GM23338 (cell line): ENCODE data around the gene TPRX1. TPM values are rescaled to one million over a fixed set of nuclear protein-coding genes. Genes with fewer than 3 reads are reported as not detected.
A peak's percentile ranks its signal among the peaks of the same experiment; 100 is the strongest.

ENCODE experiments used
- ATAC-seq: fragments of 200-7000 bp; cut with Tn5 transposase; 3 replicates; pipeline ENCODE4 v1.9.1; 2020
- DNase-seq: peaks from one replicate; pipeline ENCODE4 v3.0.0-alpha.2; 2015; ENCODE audit warnings: low spot score
- H2AFZ ChIP-seq: fragments of 200-600 bp; sonication (generic); 2 replicates; pipeline ENCODE4 v1.8.0; 2016; ENCODE audit warnings: antibody characterized with exemption, mild to moderate bottlenecking, moderate library complexity
- H3F3A ChIP-seq: fragments of 200-600 bp; sonication (generic); replicated peaks from 2 replicates; pipeline ENCODE4 v1.8.0; 2017; ENCODE audit warnings: antibody characterized with exemption, mixed run types, low read depth
- H3K27ac ChIP-seq: fragments of 200-600 bp; sonication (generic); 2 replicates; pipeline ENCODE4 v1.6.1; 2016; ENCODE audit warnings: low read depth
- H3K27me3 ChIP-seq: fragments of 200-600 bp; sonication (generic); 2 replicates; pipeline ENCODE4 v1.8.0; 2016; ENCODE audit warnings: mild to moderate bottlenecking, mixed run types, moderate library complexity; ENCODE audit not compliant: insufficient read depth
- H3K36me3 ChIP-seq: fragments of 200-600 bp; sonication (generic); 2 replicates; pipeline ENCODE4 v1.8.0; 2016; ENCODE audit warnings: mild to moderate bottlenecking; ENCODE audit not compliant: insufficient read depth
- H3K4me1 ChIP-seq: fragments of 200-600 bp; sonication (generic); 2 replicates; pipeline ENCODE4 v1.8.0; 2016; ENCODE audit warnings: mild to moderate bottlenecking, moderate library complexity; ENCODE audit not compliant: insufficient read depth
- H3K4me2 ChIP-seq: fragments of 200-600 bp; sonication (generic); 2 replicates; pipeline ENCODE4 v1.7.1; 2017; ENCODE audit warnings: mixed run types
- H3K4me3 ChIP-seq: fragments of 200-600 bp; sonication (generic); 2 replicates; pipeline ENCODE4 v1.6.1; 2016; ENCODE audit warnings: mixed run types
- H3K79me2 ChIP-seq: fragments of 200-600 bp; sonication (generic); replicated peaks from 2 replicates; pipeline ENCODE4 v1.8.0; 2017; ENCODE audit warnings: mild to moderate bottlenecking; ENCODE audit not compliant: insufficient read depth
- H3K9me2 ChIP-seq: fragments of 200-600 bp; sonication (generic); 2 replicates; pipeline ENCODE4 v1.8.0; 2017; ENCODE audit not compliant: insufficient read depth
- H4K20me1 ChIP-seq: fragments of 200-600 bp; sonication (generic); replicated peaks from 2 replicates; pipeline ENCODE4 v1.8.0; 2017; ENCODE audit warnings: mild to moderate bottlenecking; ENCODE audit not compliant: insufficient read depth
- H3K27ac Mint-ChIP-seq: 2 replicates; pipeline ENCODE4 v1.8.0; 2020; ENCODE audit warnings: inconsistent platforms, mild to moderate bottlenecking, moderate library complexity, mixed read lengths
- H3K27me3 Mint-ChIP-seq: 3 replicates; pipeline ENCODE4 v1.8.0; 2022; ENCODE audit warnings: low read depth, mild to moderate bottlenecking, moderate library complexity, mixed read lengths, inconsistent platforms; ENCODE audit not compliant: insufficient read depth, poor library complexity
- H3K36me3 Mint-ChIP-seq: 3 replicates; pipeline ENCODE4 v1.8.0; 2021; ENCODE audit warnings: low read depth, mild to moderate bottlenecking, inconsistent platforms, moderate library complexity, mixed read lengths
- H3K4me1 Mint-ChIP-seq: 3 replicates; pipeline ENCODE4 v1.8.0; 2020; ENCODE audit warnings: mild to moderate bottlenecking, inconsistent platforms, mixed read lengths
- H3K4me3 Mint-ChIP-seq: 3 replicates; pipeline ENCODE4 v1.8.0; 2021; ENCODE audit warnings: moderate library complexity, mild to moderate bottlenecking, inconsistent platforms, mixed read lengths
- H3K9me3 Mint-ChIP-seq: 3 replicates; pipeline ENCODE4 v1.8.0; 2020; ENCODE audit warnings: moderate library complexity, mild to moderate bottlenecking, inconsistent platforms, mixed read lengths
- CREB1 ChIP-seq: fragments of 250-450 bp; sonication (Bioruptor Pico); IDR thresholded peaks from 2 replicates; pipeline ENCODE4 v1.5.0; 2020; ENCODE audit warnings: low read depth, mild to moderate bottlenecking, moderate library complexity
- CTCF ChIP-seq, 2 experiments: fragments of 200-600 bp in 1 of 2; sonication (generic) in 1 of 2; conservative IDR thresholded peaks; 2 replicates each; pipeline versions ENCODE4 v1.5.1 to v1.6.1; 2016 to 2017; ENCODE audit warnings: antibody characterized with exemption in 2 of 2, low read depth in 2 of 2, mild to moderate bottlenecking in 2 of 2, moderate library complexity in 1 of 2
- EZH2 ChIP-seq: fragments of 200-600 bp; sonication (generic); IDR thresholded peaks from one replicate; pipeline ENCODE4 v1.8.0; 2017; ENCODE audit warnings: antibody characterized with exemption, mild to moderate bottlenecking, low read depth; ENCODE audit not compliant: unreplicated experiment
- EZH2phosphoT487 ChIP-seq: fragments of 200-600 bp; sonication (generic); IDR thresholded peaks from one replicate; pipeline ENCODE4 v1.8.1; 2018; ENCODE audit warnings: antibody characterized with exemption; ENCODE audit not compliant: unreplicated experiment
- JUNB ChIP-seq: IDR thresholded peaks from one replicate; pipeline ENCODE4 v1.6.1; 2016; ENCODE audit warnings: antibody characterized with exemption; ENCODE audit not compliant: unreplicated experiment
- NANOG ChIP-seq: IDR thresholded peaks from 2 replicates; pipeline ENCODE4 v1.6.1; 2016; ENCODE audit warnings: antibody characterized with exemption, borderline replicate concordance
- POLR2AphosphoS5 ChIP-seq: IDR thresholded peaks from 2 replicates; pipeline ENCODE4 v1.6.1; 2016; ENCODE audit warnings: antibody characterized with exemption, low read depth
- REST ChIP-seq: IDR thresholded peaks from one replicate; pipeline ENCODE4 v1.6.1; 2018; ENCODE audit warnings: antibody characterized with exemption; ENCODE audit not compliant: unreplicated experiment
- STAT1 ChIP-seq: IDR thresholded peaks from one replicate; pipeline ENCODE4 v1.6.1; 2016; ENCODE audit warnings: antibody characterized with exemption; ENCODE audit not compliant: unreplicated experiment
- ZNF114 ChIP-seq: fragments of 250-450 bp; sonication (Bioruptor Pico); IDR thresholded peaks from 2 replicates; pipeline ENCODE4 v1.5.0; 2020; ENCODE audit warnings: mild to moderate bottlenecking, moderate library complexity
- ZNF331 ChIP-seq: fragments of 250-450 bp; sonication (Bioruptor Pico); IDR thresholded peaks from 2 replicates; pipeline ENCODE4 v1.5.0; 2020; ENCODE audit warnings: low read depth, mild to moderate bottlenecking, moderate library complexity
- polyA plus RNA-seq: library from polyadenylated mRNA; unstranded; fragments of >200 nt; fragmentation: Nextera tagmentation; extraction: Ambion mirVana; gene quantifications from 2 replicates; pipeline ENCODE4 v1.2.1, GENCODE V29; 2016
- total RNA-seq: library from RNA; depleted of rRNA; stranded (reverse); fragments of >200 nt; shearing (Covaris generic); gene quantifications from 2 replicates; pipeline ENCODE4 v1.2.3, GENCODE V29; 2014
- TF ChIP-seq, protein P1 (sequence below): IDR thresholded peaks from 2 replicates; pipeline ENCODE4 v1.6.1; 2016; ENCODE audit warnings: antibody characterized with exemption
- TF ChIP-seq, protein P2 (sequence below): fragments of 250-450 bp; sonication (Bioruptor Pico); IDR thresholded peaks from 2 replicates; pipeline ENCODE4 v1.5.0; 2020; ENCODE audit warnings: mild to moderate bottlenecking, moderate library complexity

Gene TPRX1
- total and polyA plus RNA-seq, 2 experiments from 2014 or later, result 0.28 TPM; not detected in 1

- Histone ChIP-seq H3K79me2 (no peaks in the 10 kb centered on the region), H3K4me3 (no peak overlapping the region), H3K27me3 (no peaks in the 10 kb centered on the region), H2AFZ (peak overlapping the region; percentile 91), H3K27ac (no peak overlapping the region), H3F3A (no peaks in the 10 kb centered on the region), H3K36me3 (no peaks in the 10 kb centered on the region), H3K4me1 (peaks cover 12% of the 10 kb centered on the region), H4K20me1 (no peaks in the 10 kb centered on the region), H3K9me2 (no peaks in the 10 kb centered on the region), H3K4me2 (peak overlapping the region; percentile 64)
- DNase-seq, result peak; percentile 61
- Mint-ChIP-seq H3K36me3 (no peaks in the 10 kb centered on the region; the same call in 2 of the 3 replicates), H3K27me3 (peaks cover 17% of the 10 kb centered on the region), H3K9me3 (no peaks in the 10 kb centered on the region; the same call in 1 of the 3 replicates), H3K4me1 (peaks cover 28% of the 10 kb centered on the region), H3K4me3 (peak overlapping the region; percentile 23; the same call in 2 of the 3 replicates), H3K27ac (peak overlapping the region; percentile 6; the same call in 1 of the 2 replicates)
- peak; percentile 84 for ATAC-seq
- TF ChIP-seq EZH2phosphoT487 (no peak), REST (no peak), STAT1 (no peak), JUNB (no peak), NANOG (no peak), CREB1 (CRISPR knock-in tag) (no peak), EZH2 (no peak), CTCF (conservative IDR thresholded peaks at IDR 0.05; ENCODE audit: low read depth in 2 of 2) (no peak), ZNF114 (CRISPR knock-in tag) (no peak), POLR2AphosphoS5 (no peak), ZNF331 (CRISPR knock-in tag) (no peak)
- TF ChIP-seq, protein P1, sequence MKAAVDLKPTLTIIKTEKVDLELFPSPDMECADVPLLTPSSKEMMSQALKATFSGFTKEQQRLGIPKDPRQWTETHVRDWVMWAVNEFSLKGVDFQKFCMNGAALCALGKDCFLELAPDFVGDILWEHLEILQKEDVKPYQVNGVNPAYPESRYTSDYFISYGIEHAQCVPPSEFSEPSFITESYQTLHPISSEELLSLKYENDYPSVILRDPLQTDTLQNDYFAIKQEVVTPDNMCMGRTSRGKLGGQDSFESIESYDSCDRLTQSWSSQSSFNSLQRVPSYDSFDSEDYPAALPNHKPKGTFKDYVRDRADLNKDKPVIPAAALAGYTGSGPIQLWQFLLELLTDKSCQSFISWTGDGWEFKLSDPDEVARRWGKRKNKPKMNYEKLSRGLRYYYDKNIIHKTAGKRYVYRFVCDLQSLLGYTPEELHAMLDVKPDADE, result no peak
- TF ChIP-seq, protein P2, sequence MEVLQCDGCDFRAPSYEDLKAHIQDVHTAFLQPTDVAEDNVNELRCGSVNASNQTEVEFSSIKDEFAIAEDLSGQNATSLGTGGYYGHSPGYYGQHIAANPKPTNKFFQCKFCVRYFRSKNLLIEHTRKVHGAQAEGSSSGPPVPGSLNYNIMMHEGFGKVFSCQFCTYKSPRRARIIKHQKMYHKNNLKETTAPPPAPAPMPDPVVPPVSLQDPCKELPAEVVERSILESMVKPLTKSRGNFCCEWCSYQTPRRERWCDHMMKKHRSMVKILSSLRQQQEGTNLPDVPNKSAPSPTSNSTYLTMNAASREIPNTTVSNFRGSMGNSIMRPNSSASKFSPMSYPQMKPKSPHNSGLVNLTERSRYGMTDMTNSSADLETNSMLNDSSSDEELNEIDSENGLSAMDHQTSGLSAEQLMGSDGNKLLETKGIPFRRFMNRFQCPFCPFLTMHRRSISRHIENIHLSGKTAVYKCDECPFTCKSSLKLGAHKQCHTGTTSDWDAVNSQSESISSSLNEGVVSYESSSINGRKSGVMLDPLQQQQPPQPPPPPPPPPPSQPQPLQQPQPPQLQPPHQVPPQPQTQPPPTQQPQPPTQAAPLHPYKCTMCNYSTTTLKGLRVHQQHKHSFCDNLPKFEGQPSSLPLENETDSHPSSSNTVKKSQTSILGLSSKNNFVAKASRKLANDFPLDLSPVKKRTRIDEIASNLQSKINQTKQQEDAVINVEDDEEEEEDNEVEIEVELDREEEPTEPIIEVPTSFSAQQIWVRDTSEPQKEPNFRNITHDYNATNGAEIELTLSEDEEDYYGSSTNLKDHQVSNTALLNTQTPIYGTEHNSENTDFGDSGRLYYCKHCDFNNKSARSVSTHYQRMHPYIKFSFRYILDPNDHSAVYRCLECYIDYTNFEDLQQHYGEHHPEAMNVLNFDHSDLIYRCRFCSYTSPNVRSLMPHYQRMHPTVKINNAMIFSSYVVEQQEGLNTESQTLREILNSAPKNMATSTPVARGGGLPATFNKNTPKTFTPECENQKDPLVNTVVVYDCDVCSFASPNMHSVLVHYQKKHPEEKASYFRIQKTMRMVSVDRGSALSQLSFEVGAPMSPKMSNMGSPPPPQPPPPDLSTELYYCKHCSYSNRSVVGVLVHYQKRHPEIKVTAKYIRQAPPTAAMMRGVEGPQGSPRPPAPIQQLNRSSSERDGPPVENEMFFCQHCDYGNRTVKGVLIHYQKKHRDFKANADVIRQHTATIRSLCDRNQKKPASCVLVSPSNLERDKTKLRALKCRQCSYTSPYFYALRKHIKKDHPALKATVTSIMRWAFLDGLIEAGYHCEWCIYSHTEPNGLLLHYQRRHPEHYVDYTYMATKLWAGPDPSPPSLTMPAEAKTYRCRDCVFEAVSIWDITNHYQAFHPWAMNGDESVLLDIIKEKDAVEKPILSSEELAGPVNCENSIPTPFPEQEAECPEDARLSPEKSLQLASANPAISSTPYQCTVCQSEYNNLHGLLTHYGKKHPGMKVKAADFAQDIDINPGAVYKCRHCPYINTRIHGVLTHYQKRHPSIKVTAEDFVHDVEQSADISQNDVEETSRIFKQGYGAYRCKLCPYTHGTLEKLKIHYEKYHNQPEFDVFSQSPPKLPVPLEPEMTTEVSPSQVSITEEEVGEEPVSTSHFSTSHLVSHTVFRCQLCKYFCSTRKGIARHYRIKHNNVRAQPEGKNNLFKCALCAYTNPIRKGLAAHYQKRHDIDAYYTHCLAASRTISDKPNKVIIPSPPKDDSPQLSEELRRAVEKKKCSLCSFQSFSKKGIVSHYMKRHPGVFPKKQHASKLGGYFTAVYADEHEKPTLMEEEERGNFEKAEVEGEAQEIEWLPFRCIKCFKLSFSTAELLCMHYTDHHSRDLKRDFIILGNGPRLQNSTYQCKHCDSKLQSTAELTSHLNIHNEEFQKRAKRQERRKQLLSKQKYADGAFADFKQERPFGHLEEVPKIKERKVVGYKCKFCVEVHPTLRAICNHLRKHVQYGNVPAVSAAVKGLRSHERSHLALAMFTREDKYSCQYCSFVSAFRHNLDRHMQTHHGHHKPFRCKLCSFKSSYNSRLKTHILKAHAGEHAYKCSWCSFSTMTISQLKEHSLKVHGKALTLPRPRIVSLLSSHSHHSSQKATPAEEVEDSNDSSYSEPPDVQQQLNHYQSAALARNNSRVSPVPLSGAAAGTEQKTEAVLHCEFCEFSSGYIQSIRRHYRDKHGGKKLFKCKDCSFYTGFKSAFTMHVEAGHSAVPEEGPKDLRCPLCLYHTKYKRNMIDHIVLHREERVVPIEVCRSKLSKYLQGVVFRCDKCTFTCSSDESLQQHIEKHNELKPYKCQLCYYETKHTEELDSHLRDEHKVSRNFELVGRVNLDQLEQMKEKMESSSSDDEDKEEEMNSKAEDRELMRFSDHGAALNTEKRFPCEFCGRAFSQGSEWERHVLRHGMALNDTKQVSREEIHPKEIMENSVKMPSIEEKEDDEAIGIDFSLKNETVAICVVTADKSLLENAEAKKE (CRISPR knock-in tag), result no peak
Measured at GRCh38 chr19:47819858-47820257, 15.5 kb upstream of the TPRX1 start.
